ENCODE measurements around the gene SLC12A7. TPM values are rescaled to one million over a fixed set of nuclear protein-coding genes. Genes with fewer than 3 reads are reported as not detected.

The SLC12A7 gene
- total and polyA plus RNA-seq, 2 of the 13 experiments (the other 11 are each of a cell fraction or from before 2014, with no cell fraction given) = 14.0 to 18.5 TPM

- no peak for TF ChIP-seq FOXK1 (CRISPR knock-in tag; IDR thresholded peaks at IDR 0.05; ENCODE audit: borderline replicate concordance, low read depth)
- 0 out of 2 replicates have a peak, but pooled peaks have one; percentile 21 for TF ChIP-seq ZNF878 (CRISPR knock-in tag; IDR thresholded peaks at IDR 0.05)
- no peak for TF ChIP-seq KDM5A (IDR thresholded peaks at IDR 0.05; ENCODE audit: borderline replicate concordance, low read length)
- no peak for TF ChIP-seq TBX2 (CRISPR knock-in tag; IDR thresholded peaks at IDR 0.05; ENCODE audit: borderline replicate concordance)
- TF ChIP-seq STAT5B (CRISPR knock-in tag; IDR thresholded peaks at IDR 0.05) = no peak
- no peak for TF ChIP-seq NR2F1 (CRISPR knock-in tag; IDR thresholded peaks at IDR 0.05)
- TF ChIP-seq PLSCR1 (CRISPR knock-in tag; IDR thresholded peaks at IDR 0.05; ENCODE audit: borderline replicate concordance) = no peak
- TF ChIP-seq ARID5B (CRISPR knock-in tag; IDR thresholded peaks at IDR 0.05) = no peak
- TF ChIP-seq ZFP91 (CRISPR knock-in tag; IDR thresholded peaks at IDR 0.05; ENCODE audit: borderline replicate concordance) = no peak
- 0 out of 2 replicates have a peak, but pooled peaks have one; percentile 4 for TF ChIP-seq IRF2 (CRISPR knock-in tag; IDR thresholded peaks at IDR 0.05)
- TF ChIP-seq FOXM1 (CRISPR knock-in tag; IDR thresholded peaks at IDR 0.05) = no peak
- TF ChIP-seq UBTF (CRISPR knock-in tag; IDR thresholded peaks at IDR 0.05) = no peak
- TF ChIP-seq SAP130 (CRISPR knock-in tag; IDR thresholded peaks at IDR 0.05; ENCODE audit: low read depth) = no peak
- peak; percentile 10 for TF ChIP-seq ZNF883 (CRISPR knock-in tag; IDR thresholded peaks at IDR 0.05; ENCODE audit: not compliant biosample characterization)
These were observed 3.6 kb downstream of the SLC12A7 start (continued) for GRCh38 chr5:1108023-1108864.
